ENCODE data around the gene CAMKK1.

CAMKK1 gene

GRCh38 chr17:3886776-3887175 lies 6.1 kb downstream of the CAMKK1 start:
- TF ChIP-seq CTCF (IDR thresholded peaks at IDR 0.05; ENCODE audit: insufficient read depth, low read length, poor library complexity, severe bottlenecking) = no peak
- Histone ChIP-seq H3K4me3 (replicated peaks; ENCODE audit: low read depth, low read length) (no peak overlapping the region), H3K27me3 (replicated peaks; ENCODE audit: control insufficient read depth, insufficient read depth, low read length) (no peaks in the 10 kb centered on the region), H3K36me3 (ENCODE audit: control insufficient read depth, insufficient read depth, low read length) (no peaks in the 10 kb centered on the region)
- no peak for DNase-seq (ENCODE audit: extremely low read depth, insufficient read length)

GRCh38 chr17:3885970-3886369 lies 6.9 kb downstream of the CAMKK1 start:
- Histone ChIP-seq H3K27me3 (replicated peaks; ENCODE audit: control insufficient read depth, insufficient read depth, low read length) (no peaks in the 10 kb centered on the region), H3K36me3 (ENCODE audit: control insufficient read depth, insufficient read depth, low read length) (no peaks in the 10 kb centered on the region), H3K4me3 (replicated peaks; ENCODE audit: low read depth, low read length) (no peak overlapping the region)
- DNase-seq (ENCODE audit: extremely low read depth, insufficient read length) = no peak
- TF ChIP-seq CTCF (IDR thresholded peaks at IDR 0.05; ENCODE audit: insufficient read depth, low read length, poor library complexity, severe bottlenecking) = no peak

GRCh38 chr17:3885271-3885670 lies 7.6 kb downstream of the CAMKK1 start:
- Histone ChIP-seq H3K27me3 (replicated peaks; ENCODE audit: control insufficient read depth, insufficient read depth, low read length) (no peaks in the 10 kb centered on the region), H3K36me3 (ENCODE audit: control insufficient read depth, insufficient read depth, low read length) (no peaks in the 10 kb centered on the region), H3K4me3 (replicated peaks; ENCODE audit: low read depth, low read length) (no peak overlapping the region)
- DNase-seq (ENCODE audit: extremely low read depth, insufficient read length) = no peak
- no peak for TF ChIP-seq CTCF (IDR thresholded peaks at IDR 0.05; ENCODE audit: insufficient read depth, low read length, poor library complexity, severe bottlenecking)

- no peak for DNase-seq (ENCODE audit: extremely low read depth, insufficient read length)
- Histone ChIP-seq H3K4me3 (replicated peaks; ENCODE audit: low read depth, low read length) (no peak overlapping the region), H3K27me3 (replicated peaks; ENCODE audit: control insufficient read depth, insufficient read depth, low read length) (no peaks in the 10 kb centered on the region), H3K36me3 (ENCODE audit: control insufficient read depth, insufficient read depth, low read length) (no peaks in the 10 kb centered on the region)
- no peak for TF ChIP-seq CTCF (IDR thresholded peaks at IDR 0.05; ENCODE audit: insufficient read depth, low read length, poor library complexity, severe bottlenecking)
These were observed 8.7 kb downstream of the CAMKK1 start for GRCh38 chr17:3884188-3884587.

- no peak for DNase-seq (ENCODE audit: extremely low read depth, insufficient read length)
- no peak for TF ChIP-seq CTCF (IDR thresholded peaks at IDR 0.05; ENCODE audit: insufficient read depth, low read length, poor library complexity, severe bottlenecking)
- no peaks in the 10 kb centered on the region for H3K27me3 ChIP-seq (replicated peaks; ENCODE audit: control insufficient read depth, insufficient read depth, low read length)
- no peaks in the 10 kb centered on the region for H3K36me3 ChIP-seq (ENCODE audit: control insufficient read depth, insufficient read depth, low read length)
- H3K4me3 ChIP-seq (replicated peaks; ENCODE audit: low read depth, low read length) = no peak overlapping the region
These were observed 10.6 kb downstream of the CAMKK1 start for GRCh38 chr17:3882276-3882675.

- Histone ChIP-seq H3K4me3 (replicated peaks; ENCODE audit: low read depth, low read length) (no peak overlapping the region), H3K27me3 (replicated peaks; ENCODE audit: control insufficient read depth, insufficient read depth, low read length) (no peaks in the 10 kb centered on the region), H3K36me3 (ENCODE audit: control insufficient read depth, insufficient read depth, low read length) (no peaks in the 10 kb centered on the region)
- TF ChIP-seq CTCF (IDR thresholded peaks at IDR 0.05; ENCODE audit: insufficient read depth, low read length, poor library complexity, severe bottlenecking) = no peak
- DNase-seq (ENCODE audit: extremely low read depth, insufficient read length) = no peak
These were observed 11.9 kb downstream of the CAMKK1 start for GRCh38 chr17:3880983-3881382.
